Measurements from ENCODE around the gene CES4A.
"Not testable (repeated sequence)": the region's sequence is repeated elsewhere in the genome, so short reads cannot be mapped to it uniquely, and the experiment has no call there.

Gene CES4A

DNA sequence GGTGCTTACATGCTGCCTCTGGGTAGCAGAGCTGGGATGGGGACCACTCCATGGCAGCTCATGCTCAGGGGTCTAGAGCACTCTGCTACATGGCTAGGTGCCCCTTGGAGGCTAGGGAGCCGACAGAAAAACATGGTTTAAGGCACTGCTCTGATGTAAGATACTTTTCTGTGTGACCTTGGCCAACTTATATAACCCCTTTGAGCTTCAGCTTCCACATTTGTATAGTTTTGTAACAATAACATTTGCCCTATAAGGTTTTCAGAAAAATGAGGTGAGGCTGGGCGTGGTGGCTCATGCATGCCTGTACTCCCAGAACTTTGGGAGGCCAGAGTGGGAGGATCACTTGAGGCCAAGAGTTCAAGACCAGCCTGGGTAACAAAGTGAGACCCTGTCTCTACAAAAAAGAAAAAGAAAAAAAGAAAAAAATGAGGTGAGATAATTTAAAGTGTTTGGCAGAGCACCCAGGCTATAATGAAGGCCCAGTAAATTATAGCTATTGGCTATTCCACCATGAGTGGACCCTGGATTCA is 3.2 kb downstream of the CES4A start:
- no peak overlapping the region for H3K23ac ChIP-seq (ENCODE audit: low read length)
- no peaks in the 10 kb centered on the region for H3K4me1 ChIP-seq (ENCODE audit: control insufficient read depth in 1 of 2, insufficient read depth in 2 of 2, low read length in 2 of 2)
- no peak for DNase-seq
- H4K91ac ChIP-seq (ENCODE audit: low read depth, low read length): no peak overlapping the region
- WGBS (ENCODE audit: extremely low coverage, insufficient coverage, insufficient read length): no CpG with 5 or more reads among the region's 2 CpGs
- no peak overlapping the region for H2AK5ac ChIP-seq (ENCODE audit: low read length)
- H4K12ac ChIP-seq (ENCODE audit: low read depth, low read length): no peak overlapping the region
- no peak overlapping the region for H2BK12ac ChIP-seq (ENCODE audit: low read length)
- H3K9me3 ChIP-seq (ENCODE audit: insufficient read depth, low read depth, low read length): no peaks in the 10 kb centered on the region
- no peak overlapping the region for H3K4me2 ChIP-seq (ENCODE audit: low read length)
- no peak overlapping the region for H2BK120ac ChIP-seq (ENCODE audit: insufficient read depth, low read length, poor library complexity)
- H3K4ac ChIP-seq (ENCODE audit: low read depth, low read length): no peak overlapping the region
- H3K27me3 ChIP-seq (ENCODE audit: insufficient read depth, low read length): no peaks in the 10 kb centered on the region
- no peak overlapping the region for H3K9ac ChIP-seq (ENCODE audit: low read length)
- H3K79me2 ChIP-seq (ENCODE audit: control insufficient read depth, insufficient read depth, low read length, poor library complexity): no peaks in the 10 kb centered on the region
- no peak overlapping the region for H3K27ac ChIP-seq (ENCODE audit: low read depth, low read length)
- H4K8ac ChIP-seq (ENCODE audit: low read depth, low read length): no peak overlapping the region
- no peak overlapping the region for H3K4me3 ChIP-seq (ENCODE audit: low read depth, low read length)
- H3K18ac ChIP-seq (ENCODE audit: low read length): no peak overlapping the region
- no peak overlapping the region for H2BK5ac ChIP-seq (ENCODE audit: low read depth, low read length, poor library complexity)
- no peak overlapping the region for H2AFZ ChIP-seq (ENCODE audit: insufficient read depth, low read length, poor library complexity)
- H3K79me1 ChIP-seq (ENCODE audit: low read length): no peaks in the 10 kb centered on the region
- no peak overlapping the region for H3K14ac ChIP-seq (ENCODE audit: low read length)
- no peaks in the 10 kb centered on the region for H3K36me3 ChIP-seq (ENCODE audit: control insufficient read depth in 1 of 2, insufficient read depth in 2 of 2, low read length in 2 of 2)

DNA sequence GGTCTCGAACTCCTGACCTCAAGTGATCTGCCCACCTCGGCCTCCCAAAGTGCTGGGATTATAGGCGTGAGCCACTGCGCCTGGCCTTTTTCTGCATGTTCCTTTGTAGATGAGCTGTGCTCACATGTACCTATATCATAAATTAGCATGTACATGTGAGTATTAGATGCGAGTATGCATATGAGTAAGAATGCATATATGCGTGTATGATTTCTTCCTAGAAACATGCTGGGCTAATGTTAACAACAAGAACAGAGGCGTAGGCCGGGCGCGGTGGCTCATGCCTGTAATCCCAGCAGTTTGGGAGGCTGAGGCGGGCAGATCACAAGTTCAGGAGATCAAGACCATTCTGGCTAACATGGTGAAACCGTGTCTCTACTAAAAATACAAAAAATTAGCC is 5.2 kb downstream of the CES4A start:
- H2AFZ ChIP-seq (ENCODE audit: insufficient read depth, low read length, poor library complexity); H3K79me2 ChIP-seq (ENCODE audit: control insufficient read depth, insufficient read depth, low read length, poor library complexity); H4K8ac ChIP-seq (ENCODE audit: low read depth, low read length); H4K12ac ChIP-seq (ENCODE audit: low read depth, low read length); H3K4me2 ChIP-seq (ENCODE audit: low read length); H2AK5ac ChIP-seq (ENCODE audit: low read length); DNase-seq; H3K18ac ChIP-seq (ENCODE audit: low read length); H3K4me3 ChIP-seq (ENCODE audit: low read depth, low read length); H3K9ac ChIP-seq (ENCODE audit: low read length); H3K23ac ChIP-seq (ENCODE audit: low read length); H3K36me3 ChIP-seq (ENCODE audit: control insufficient read depth in 1 of 2, insufficient read depth in 2 of 2, low read length in 2 of 2); H3K27ac ChIP-seq (ENCODE audit: low read depth, low read length); H2BK5ac ChIP-seq (ENCODE audit: low read depth, low read length, poor library complexity); H4K91ac ChIP-seq (ENCODE audit: low read depth, low read length); H3K4me1 ChIP-seq (ENCODE audit: control insufficient read depth in 1 of 2, insufficient read depth in 2 of 2, low read length in 2 of 2); H2BK120ac ChIP-seq (ENCODE audit: insufficient read depth, low read length, poor library complexity); H3K9me3 ChIP-seq (ENCODE audit: insufficient read depth, low read depth, low read length); H3K14ac ChIP-seq (ENCODE audit: low read length); H3K27me3 ChIP-seq (ENCODE audit: insufficient read depth, low read length); H3K4ac ChIP-seq (ENCODE audit: low read depth, low read length); H3K79me1 ChIP-seq (ENCODE audit: low read length); H2BK12ac ChIP-seq (ENCODE audit: low read length): not testable (repeated sequence)
- WGBS (ENCODE audit: extremely low coverage, insufficient coverage, insufficient read length): no CpG with 5 or more reads among the region's 12 CpGs

DNA sequence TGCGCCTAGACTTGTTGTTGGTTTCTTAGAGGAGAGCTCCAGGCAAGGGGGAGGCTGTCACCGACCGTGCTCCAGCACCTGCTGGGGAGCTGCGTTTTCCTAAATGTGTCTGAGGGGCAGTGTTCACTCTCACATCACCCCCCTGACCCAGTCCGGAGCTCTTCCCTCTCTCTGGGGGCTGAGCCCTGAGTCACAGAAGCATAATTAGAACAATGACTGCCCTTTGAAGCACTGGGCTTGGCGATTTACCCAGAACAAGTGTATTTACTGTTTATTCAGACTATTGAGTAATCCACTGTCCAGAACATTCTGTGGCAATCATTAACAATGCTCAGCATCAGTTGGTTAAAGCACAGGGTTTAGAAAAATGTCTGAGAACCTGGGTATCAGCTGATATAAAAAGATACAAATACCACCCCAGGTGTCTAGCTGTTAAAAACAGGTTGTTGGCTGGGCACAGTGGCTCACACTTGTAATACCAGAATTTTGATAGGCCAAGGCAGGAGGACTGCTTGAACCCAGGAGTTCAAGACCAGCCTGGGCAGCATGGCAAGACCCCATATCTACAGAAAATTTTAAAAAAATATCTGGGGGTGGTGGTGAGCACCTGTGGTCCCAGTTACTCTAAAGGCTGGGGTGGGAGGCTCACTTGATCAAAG is 8.1 kb downstream of the CES4A start:
- H3K27me3 ChIP-seq (ENCODE audit: insufficient read depth, low read length): peaks cover 13% of the 10 kb centered on the region
- no peak overlapping the region for H2BK12ac ChIP-seq (ENCODE audit: low read length)
- peaks cover 1% of the 10 kb centered on the region for H3K9me3 ChIP-seq (ENCODE audit: insufficient read depth, low read depth, low read length)
- no peak overlapping the region for H3K4ac ChIP-seq (ENCODE audit: low read depth, low read length)
- H3K79me1 ChIP-seq (ENCODE audit: low read length): no peaks in the 10 kb centered on the region
- H3K27ac ChIP-seq (ENCODE audit: low read depth, low read length): no peak overlapping the region
- H3K4me3 ChIP-seq (ENCODE audit: low read depth, low read length): no peak overlapping the region
- no peak overlapping the region for H4K8ac ChIP-seq (ENCODE audit: low read depth, low read length)
- no peak overlapping the region for H3K18ac ChIP-seq (ENCODE audit: low read length)
- H3K9ac ChIP-seq (ENCODE audit: low read length): no peak overlapping the region
- no peak overlapping the region for H2BK5ac ChIP-seq (ENCODE audit: low read depth, low read length, poor library complexity)
- H3K4me1 ChIP-seq (ENCODE audit: control insufficient read depth in 1 of 2, insufficient read depth in 2 of 2, low read length in 2 of 2): peaks cover 10% of the 10 kb centered on the region in 2 experiments
- no peak overlapping the region for H4K12ac ChIP-seq (ENCODE audit: low read depth, low read length)
- no peak overlapping the region for H3K14ac ChIP-seq (ENCODE audit: low read length)
- no peak overlapping the region for H3K23ac ChIP-seq (ENCODE audit: low read length)
- DNase-seq: no peak
- WGBS (ENCODE audit: extremely low coverage, insufficient coverage, insufficient read length): no CpG with 5 or more reads among the region's 6 CpGs
- no peak overlapping the region for H4K91ac ChIP-seq (ENCODE audit: low read depth, low read length)
- no peak overlapping the region for H2AK5ac ChIP-seq (ENCODE audit: low read length)
- no peak overlapping the region for H2AFZ ChIP-seq (ENCODE audit: insufficient read depth, low read length, poor library complexity)
- no peaks in the 10 kb centered on the region for H3K36me3 ChIP-seq (ENCODE audit: control insufficient read depth in 1 of 2, insufficient read depth in 2 of 2, low read length in 2 of 2)
- no peak overlapping the region for H3K4me2 ChIP-seq (ENCODE audit: low read length)
- no peaks in the 10 kb centered on the region for H3K79me2 ChIP-seq (ENCODE audit: control insufficient read depth, insufficient read depth, low read length, poor library complexity)
- H2BK120ac ChIP-seq (ENCODE audit: insufficient read depth, low read length, poor library complexity): no peak overlapping the region

GRCh38 chr16:66996983-66997358 is 8.6 kb downstream of the CES4A start:
- H2BK5ac ChIP-seq (ENCODE audit: low read depth, low read length, poor library complexity): no peak overlapping the region
- H2BK120ac ChIP-seq (ENCODE audit: insufficient read depth, low read length, poor library complexity): no peak overlapping the region
- H3K4ac ChIP-seq (ENCODE audit: low read depth, low read length): no peak overlapping the region
- H3K79me1 ChIP-seq (ENCODE audit: low read length): no peaks in the 10 kb centered on the region
- no peak overlapping the region for H3K18ac ChIP-seq (ENCODE audit: low read length)
- H3K4me2 ChIP-seq (ENCODE audit: low read length): no peak overlapping the region
- H3K4me1 ChIP-seq (ENCODE audit: control insufficient read depth in 1 of 2, insufficient read depth in 2 of 2, low read length in 2 of 2): peaks cover 10% of the 10 kb centered on the region in 2 experiments
- no peak overlapping the region for H4K91ac ChIP-seq (ENCODE audit: low read depth, low read length)
- no peak overlapping the region for H3K14ac ChIP-seq (ENCODE audit: low read length)
- H2BK12ac ChIP-seq (ENCODE audit: low read length): no peak overlapping the region
- no peak overlapping the region for H2AFZ ChIP-seq (ENCODE audit: insufficient read depth, low read length, poor library complexity)
- no peaks in the 10 kb centered on the region for H3K79me2 ChIP-seq (ENCODE audit: control insufficient read depth, insufficient read depth, low read length, poor library complexity)
- H3K36me3 ChIP-seq (ENCODE audit: control insufficient read depth in 1 of 2, insufficient read depth in 2 of 2, low read length in 2 of 2): no peaks in the 10 kb centered on the region
- H3K27me3 ChIP-seq (ENCODE audit: insufficient read depth, low read length): peaks cover 16% of the 10 kb centered on the region
- H3K9me3 ChIP-seq (ENCODE audit: insufficient read depth, low read depth, low read length): peaks cover 1% of the 10 kb centered on the region
- no peak for DNase-seq
- no peak overlapping the region for H4K8ac ChIP-seq (ENCODE audit: low read depth, low read length)
- no peak overlapping the region for H3K4me3 ChIP-seq (ENCODE audit: low read depth, low read length)
- no peak overlapping the region for H4K12ac ChIP-seq (ENCODE audit: low read depth, low read length)
- H2AK5ac ChIP-seq (ENCODE audit: low read length): no peak overlapping the region
- no peak overlapping the region for H3K23ac ChIP-seq (ENCODE audit: low read length)
- no peak overlapping the region for H3K9ac ChIP-seq (ENCODE audit: low read length)
- WGBS (ENCODE audit: extremely low coverage, insufficient coverage, insufficient read length): no CpG with 5 or more reads among the region's 3 CpGs
- no peak overlapping the region for H3K27ac ChIP-seq (ENCODE audit: low read depth, low read length)

Data from trophoblast cell (in vitro differentiated cells and primary cell).